ENCODE data around the gene TBC1D9B.

The TBC1D9B gene

DNA sequence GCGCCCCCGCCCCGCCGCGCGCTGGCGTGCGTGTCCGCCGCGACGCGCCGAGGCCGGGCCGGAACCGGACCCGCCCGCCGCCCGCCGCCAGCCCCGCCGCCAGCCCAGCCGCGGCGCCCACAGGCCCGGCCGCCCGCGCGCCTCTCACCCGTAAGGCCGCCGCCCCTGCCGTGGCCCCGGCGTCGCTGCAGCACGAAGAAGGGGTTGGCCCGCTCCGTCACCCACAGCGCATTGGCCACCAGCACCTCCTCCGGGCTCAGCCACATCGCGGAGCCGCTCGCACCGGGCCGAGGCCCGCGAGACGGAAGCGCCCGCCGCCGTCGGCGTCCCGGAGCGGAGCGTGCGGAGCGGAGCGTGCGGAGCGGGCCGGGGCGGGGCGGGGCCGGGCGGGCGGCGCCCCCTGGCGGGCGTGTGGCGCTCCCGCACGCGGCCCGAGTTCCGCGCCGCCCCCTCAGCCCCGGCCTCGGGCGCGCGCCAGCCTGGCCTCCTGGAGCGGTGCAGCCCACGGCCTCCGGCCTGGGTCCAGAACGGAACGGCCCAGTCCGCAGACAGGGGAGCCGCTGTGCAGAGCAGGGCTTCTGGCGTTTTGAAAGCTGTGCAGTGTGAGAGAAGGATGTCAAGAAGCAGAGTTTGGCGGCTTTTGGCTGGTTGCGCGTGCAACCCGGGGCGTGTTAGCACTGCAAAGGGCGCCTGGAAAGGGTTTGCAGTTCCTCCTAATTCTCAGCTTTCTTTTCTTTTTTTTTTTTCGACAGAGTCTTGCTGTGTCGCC, at the start of gene TBC1D9B:
TBC1D9B (minus strand) TSS at position 342 of the 769 bp plus-strand sequence; CDS start at position 266, 76 bp downstream.
- peak; percentile 19 for DNase-seq

DNA sequence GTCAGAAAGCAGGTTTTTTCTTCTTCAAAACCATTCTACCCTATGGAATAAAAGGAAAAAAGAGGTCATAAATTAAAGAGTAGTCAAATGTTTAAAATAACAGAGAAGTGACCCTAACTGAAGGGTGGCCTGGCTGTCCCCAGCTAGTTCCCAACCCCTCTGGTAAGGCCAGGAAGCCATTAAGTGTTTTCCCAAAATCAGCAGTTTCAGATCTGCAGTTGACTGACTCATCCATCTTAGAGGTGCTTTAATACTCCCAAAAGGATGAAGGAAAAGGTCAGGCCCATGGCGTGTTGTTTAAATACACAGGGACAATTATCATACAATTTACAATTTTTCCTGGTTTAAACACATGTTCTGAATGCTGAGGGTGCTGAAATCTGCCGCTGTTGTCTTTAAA, 47.9 kb upstream of the TBC1D9B start:
- DNase-seq: no peak

DNA sequence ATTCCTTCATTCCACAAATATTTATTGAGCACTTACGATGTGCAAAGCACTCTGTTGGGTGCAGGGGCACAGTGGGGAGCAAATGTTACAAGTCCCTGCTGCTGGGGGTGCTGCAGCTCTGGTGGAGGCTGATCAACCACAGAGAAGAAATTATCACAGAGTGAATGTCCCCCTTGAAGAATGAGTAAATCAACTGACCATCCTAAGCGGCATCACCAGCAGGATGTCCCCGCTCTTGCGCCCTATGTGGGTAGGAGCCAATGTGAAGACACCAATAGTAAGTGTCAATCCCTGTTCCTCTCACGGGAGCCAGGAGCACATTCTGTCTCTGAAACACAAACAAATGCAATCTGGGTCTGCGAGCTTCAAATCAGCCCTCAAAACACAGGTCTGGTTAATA, 47.4 kb upstream of the TBC1D9B start:
- DNase-seq: no peak

DNA sequence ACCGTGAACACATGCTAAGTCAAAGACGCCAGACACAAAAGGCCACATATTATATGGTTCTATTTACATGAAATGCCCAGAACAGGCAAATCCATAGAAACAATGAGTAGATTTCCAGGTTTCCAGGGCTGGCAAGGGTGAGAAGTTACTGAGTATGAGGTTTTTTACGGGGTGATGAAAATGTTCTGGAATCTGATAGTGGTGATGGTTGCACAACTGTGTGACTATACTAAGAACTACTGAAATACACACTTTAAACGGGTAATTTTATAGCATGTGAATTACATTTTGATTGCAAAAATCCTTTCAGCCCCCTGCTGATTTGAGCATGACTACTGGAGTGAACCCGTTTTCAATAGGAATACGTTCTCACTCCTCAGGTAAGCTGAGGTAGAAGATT, 46.7 kb upstream of the TBC1D9B start:
- DNase-seq: no peak

DNA sequence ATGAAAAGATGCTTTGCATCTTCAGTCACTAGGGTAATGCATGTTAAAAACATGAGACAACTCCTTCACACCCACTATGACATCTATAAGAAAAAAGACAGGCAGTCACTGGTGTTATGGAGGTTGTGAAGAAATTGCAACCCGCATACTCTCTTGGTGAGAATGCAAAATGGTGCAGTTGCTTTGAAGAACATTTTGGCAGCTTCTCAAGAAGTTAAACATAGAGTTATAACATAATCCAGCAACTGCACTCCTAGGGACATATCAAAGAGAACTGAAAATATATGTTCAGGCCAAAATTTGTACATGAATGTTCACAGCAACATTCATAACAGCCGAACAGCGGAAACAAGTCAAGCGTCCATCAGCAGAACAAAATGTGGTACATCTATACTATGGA, 46.3 kb upstream of the TBC1D9B start:
- no peak for DNase-seq

DNA sequence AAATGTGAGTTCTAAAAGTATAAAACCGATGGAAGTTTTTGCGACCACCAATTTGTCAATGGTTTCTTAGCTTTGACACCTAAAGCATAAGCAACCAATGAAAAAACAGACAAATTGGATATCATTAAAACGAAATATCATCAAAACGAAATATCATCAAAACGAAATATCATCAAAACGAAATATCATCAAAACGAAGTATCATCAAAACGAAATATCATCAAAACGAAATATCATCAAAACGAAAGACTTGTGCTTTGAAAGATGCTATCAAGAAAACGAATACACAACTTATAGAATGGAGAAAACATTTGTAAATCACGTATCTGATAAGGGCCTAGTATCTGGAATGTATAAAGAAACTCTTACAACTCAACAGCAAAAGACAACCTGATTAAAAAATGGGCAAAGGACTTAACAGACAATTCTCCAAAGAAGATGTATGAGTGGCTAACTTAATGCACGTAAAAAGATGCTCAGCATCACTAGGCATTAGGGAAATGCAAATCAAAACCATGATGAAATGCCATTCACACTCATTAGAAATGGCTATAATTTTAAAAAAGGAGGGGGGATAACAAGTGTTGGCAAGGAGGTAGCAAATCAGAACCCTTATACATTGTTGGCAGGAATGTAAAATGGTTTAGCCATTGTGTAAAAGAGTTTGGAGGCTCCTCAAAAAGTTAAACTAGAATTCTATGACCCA, 29.4 kb upstream of the TBC1D9B start:
- DNase-seq: no peak

DNA sequence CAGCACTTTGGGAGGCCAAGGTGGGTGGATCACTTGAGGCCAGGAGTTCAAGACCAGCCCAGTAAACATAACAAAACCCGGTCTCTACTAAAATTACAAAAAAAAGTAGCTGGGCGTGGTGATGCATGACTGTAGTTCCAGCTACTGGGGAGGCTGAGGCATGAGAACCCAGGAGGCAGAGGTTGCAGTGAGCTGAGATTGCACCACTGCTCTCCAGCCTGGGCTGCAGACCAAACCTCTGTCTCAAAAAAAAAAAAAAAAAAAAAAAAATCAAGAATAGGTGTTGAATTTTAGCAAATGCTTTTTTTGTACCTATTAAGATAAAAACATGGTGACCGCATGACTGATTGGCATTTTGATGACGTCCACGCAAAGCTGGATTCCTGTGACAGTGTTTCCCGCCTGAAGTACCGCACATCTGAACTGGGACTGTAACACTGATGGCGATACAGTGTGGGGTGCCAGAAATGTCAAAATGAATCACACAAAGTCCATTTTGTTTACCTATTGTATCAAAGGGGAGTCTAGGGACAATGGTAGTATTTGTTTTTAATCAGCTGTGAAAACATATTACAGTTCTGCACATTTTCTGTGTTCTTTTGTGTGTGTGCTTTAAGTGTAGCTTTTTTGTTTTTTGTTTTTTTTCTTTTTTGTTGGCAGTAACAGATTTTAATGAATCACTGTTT, 23.2 kb upstream of the TBC1D9B start:
- no peak for DNase-seq

DNA sequence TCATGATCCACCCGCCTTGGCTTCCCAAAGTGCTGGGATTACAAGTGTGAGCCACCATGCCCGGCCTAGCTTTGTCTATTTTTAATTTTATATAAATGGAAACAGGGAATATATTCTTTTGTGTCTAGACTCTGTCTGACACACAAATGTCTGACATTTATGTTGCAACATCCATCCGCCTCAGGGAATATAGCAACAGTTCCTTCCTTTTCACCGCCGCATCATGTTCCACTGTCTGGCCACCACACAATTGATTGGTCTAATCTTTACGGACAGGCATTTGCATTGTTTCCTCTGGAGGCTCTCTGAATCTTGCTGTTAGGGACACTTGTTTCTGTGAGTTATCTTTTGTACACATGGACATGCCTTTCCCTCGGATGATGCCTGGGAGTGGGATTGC, 20.1 kb upstream of the TBC1D9B start:
- no peak for DNase-seq

DNA sequence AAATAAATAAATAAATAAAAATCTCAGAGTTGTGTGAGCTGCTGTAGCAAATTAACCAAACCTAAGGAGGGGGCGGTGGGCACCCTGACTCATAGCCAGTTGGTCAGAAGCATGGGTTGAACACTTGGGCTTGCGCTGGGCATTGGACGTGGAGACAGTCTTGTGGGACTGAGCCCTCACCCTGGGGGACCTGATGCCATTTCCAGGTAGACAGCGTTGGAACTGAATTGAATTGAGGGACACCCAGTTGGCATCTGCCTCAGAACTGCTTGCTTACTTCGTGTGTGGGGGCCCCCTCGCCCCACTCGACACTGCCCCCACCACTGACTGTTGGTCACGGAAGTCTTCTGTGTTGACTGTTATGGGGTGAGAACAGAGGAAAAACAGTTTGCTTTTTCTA, 19.0 kb upstream of the TBC1D9B start:
- DNase-seq: no peak

DNA sequence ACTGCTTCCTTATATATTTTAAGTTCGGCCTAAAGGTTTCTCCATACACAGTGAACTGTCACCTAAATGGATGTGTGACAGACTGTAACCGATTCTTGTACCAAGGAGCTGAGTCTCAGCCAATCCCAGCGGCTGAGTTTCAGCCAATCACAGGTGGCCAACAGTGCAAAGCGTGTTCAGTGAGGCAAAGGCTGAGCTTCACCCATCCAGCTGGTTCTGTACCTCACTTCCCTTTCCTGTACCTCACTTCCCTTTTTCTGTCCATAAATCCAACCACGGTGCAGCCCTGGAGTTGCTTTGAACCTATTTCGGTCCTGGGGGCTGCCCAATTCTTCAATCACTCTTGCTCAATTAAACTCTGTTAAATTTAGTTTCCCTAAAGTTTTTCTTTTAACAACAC, 15.7 kb upstream of the TBC1D9B start:
- no peak for DNase-seq

DNA sequence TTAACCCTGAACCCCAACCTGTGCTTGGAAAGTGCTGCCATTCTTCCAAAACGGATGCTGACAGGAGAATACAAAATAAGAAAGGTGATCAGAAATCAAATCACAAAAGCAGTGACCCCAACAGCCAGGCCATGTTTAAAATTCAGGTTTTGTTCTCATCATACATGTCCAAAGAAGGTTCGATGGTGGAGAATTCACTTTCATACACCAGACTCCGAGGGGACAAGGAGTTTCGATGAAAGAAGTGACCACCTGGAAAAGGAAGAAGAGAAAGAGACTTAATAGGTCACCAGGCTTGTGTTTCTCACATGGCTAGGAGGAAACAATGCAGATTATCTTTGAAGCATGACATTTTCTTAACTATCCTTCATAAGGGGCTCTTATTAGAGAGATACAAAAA, 12.5 kb upstream of the TBC1D9B start:
- DNase-seq: no peak

DNA sequence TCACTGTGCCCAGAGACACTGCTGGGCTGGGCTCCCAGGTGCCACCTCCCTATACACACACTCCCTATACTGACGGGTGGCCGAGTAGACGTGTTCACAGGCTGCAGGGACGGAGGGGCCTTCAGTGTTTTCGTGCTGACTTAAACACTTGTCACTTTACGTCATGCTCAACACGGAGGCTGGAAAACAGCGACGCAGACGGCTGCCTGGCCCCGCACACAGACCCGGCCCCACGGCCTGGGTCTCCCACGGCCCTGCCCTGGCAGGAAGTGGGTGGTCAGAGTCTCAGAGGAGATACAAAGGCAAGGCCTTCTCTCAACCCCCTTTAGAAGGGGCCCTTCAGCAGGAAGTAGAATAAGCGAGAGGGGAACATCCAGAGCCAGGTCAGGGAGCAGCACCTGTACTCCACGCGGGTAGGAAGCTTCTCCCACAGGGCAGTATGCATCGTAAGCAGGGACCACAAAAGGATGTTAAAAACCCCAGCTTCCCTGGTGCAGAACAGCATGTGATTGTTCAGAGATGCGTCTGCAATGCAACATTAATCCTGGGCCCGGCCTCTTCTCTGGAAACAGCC, 11.9 kb upstream of the TBC1D9B start:
- DNase-seq: no peak

DNA sequence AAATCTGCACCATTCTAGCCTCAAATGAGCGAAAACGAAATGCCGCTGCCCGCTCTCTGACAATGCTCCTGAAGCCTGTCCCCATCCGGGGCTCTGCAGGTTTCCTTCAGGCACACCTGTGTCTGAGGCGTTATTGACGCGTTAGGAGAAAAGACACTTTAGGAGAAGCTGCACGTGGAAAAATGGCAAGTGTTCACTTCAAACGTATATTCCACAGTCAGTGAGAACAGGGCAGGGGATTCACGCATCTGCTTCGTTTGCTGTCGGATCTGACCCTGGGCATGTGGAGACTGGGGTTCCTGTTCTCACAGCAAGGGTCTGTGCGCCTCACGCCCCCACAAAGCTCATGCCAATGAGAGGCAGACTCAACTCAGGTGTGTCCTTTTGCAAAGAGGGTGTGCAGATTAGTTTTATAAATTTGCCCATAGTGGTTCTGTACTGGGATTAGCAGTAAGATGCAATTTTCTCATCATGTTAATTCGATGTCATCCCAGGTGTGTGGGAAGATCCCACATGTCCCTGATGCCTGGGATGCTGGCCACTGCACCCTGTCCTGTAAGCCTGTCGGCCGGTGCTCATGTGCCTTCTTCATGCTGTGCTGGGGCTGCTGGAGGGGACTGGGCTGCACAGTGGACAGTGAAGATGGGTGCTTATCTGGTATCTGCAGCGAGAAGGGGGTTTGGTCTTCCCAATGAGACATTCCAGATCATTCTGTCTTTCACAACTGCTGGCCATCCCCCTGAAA, 11.2 kb upstream of the TBC1D9B start:
- no peak for DNase-seq

DNA sequence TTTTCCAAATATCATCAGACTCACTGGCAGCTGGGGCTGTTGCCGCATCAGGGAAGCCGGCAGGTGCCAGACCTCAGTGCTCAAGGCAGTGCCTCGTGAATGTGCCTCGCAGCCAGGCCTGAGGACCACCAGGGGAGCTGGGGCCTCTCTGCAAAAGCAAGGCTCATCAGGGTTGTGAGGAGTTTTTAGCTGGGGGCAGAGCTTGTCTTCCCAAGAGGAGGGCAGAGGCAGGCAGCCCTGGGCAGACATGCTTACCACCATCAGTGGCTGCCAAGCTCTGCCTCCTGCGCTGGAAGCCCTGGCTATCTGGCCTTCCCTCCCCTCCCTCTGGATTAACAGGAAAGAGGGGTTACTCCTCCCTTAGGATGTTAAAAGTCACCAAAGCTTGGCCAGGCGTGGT, 8.8 kb upstream of the TBC1D9B start:
- DNase-seq: no peak

DNA sequence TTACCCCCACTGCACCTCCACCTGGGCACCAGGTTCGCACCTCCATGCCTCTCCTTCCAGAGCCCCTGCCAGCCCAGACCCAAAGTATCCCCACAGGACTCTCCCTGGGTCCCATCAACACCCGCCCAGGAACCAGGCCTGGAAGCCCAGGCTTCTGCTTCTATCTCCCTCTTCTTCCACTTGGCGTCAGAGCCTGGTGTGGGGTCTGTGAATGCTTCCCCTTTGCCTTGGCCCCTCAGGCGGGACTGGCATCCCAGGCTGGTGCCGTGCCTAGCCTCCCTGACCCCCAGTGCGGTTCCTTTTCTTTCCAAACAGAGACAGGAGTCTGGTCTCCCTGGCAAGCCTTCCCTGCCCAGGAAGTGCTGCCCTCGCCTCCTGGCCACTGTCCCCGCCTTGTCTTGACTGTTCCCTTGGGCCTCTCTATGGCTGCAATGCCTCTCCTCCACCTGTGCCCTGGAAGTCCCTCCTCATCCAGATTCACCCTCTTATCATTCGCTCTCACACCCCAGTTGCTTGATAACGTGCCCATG, 7.8 kb upstream of the TBC1D9B start:
- no peak for DNase-seq

DNA sequence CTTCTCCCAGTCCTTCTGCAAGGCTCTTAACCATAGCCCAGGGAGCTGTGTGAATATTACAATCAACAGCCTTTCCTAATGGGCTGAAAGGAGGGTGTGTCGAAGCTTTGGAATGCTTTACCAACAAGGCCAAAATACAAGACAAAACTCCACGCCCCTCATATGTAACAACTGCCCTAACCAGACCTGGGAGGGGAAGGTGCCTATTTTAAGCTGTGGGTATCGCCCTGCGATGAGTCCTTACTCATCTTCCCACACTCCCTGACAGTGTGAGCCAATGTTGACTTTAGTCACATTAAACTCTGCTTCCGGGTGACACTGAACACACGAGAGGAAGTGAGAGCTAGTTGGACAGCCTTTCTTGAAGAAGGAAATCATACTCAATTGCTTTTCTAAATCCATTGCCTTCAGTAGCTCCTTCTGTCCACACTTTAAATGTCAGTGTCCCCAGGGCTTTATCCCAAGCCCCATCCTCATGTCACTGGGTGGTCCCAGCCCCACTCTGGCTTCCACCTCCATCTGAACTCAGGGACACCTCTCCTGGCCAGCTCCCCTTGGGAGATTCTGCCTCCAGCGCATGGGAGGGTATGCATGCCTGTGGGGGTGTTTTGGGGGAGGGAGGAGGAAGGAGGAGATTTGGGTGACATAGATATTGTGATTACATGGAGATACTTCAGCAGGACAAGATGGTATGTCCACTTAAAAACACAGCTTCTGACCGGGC, 6.5 kb upstream of the TBC1D9B start:
- no peak for DNase-seq

DNA sequence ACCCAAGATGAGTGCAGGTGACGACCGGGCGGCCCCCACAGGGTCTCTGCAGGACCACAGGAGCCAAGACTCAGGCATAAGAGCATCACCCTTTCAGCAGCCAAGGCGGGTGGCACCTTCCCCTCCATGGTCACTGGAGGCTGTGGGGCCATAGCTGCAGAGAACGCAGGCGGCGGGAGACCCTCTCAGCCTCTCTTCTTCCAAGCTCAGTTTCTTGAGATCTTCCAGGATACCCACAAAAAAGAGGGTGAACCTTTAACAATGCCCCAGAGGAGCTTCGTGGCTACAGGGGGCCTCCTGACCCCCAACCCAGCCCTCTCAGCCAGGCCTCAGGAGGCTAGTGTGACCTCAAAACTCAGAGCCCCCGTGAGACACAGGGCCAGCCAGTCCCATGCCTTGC, 5.8 kb upstream of the TBC1D9B start:
- DNase-seq: no peak

DNA sequence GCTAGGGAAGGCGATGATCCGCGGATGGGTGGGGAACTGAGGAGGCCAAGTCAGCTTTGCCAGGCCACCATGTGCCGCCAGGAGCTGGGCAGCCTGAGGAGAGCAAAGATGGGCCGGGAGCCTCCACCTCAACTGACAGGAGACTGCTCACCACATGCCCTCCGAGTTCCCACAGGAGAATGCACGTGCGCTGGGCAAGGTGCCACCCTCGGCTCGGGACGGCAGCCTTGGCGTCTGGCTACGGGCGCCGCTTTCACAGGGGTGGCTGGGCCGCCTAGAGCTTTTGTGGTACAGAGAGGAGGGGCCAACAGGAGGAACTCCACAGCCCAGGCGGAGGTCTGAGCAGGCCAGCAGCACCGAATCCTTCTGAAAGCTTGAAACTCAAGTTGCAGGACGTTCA, 5.3 kb upstream of the TBC1D9B start:
- DNase-seq: no peak

DNA sequence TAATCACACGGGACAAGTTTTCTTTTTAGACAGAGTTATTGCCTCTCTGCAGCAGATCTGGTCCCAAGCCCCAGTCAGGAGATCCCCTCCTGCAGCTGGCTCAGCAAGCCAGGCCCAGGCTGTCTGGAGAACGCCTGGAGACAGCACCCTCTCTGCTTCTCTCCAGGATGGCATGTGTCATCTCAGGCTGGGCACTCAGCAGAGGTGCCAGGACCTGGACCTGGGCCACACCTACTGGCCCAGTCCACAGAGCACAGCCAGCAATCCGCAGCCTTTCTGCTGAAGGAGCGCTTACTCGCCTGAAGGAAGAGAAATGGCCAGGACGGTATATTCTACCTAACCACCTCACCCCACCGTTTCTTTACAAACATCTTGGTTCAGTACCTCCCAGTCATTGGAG, 4.7 kb upstream of the TBC1D9B start:
- no peak for DNase-seq

DNA sequence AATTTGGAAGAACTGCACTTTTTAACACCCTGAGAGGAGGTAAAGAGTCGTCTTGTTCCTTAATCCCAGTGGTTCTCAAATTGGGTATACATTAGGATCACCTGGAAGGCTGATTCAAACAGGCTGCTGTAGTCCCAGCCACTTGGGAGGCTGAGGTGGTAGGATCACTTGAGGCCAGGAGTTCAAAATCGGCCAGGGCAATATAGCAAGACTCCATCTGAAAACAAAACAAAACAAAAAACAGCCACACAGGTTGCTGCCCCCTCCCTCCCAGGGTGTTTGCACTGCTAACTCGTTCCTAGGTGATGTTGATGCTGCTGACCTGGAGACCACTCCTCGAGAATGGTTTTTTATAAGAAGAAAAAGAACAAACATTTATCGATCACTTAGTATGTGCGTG, 1.5 kb upstream of the TBC1D9B start:
- DNase-seq: no peak

DNA sequence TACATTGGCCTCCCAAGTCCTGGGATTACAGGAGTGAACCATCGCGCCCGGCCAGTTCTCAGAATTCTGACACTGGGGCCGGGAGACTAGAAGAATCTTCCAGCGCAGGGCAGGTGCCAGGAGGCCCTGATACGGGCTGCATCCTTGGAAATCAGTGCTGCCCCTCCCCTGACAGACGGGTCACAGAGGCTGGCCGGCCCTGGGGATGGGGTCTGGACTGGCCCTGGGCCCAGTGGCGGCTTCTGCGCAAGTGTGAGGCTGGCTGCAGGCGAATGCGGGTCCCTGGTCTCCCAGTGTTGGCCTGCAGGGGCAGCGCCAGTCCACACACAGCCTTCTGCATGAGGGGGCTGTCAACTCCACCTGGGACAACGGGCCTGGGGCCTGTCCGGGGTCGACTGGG, 831 bp upstream of the TBC1D9B start:
- no peak for DNase-seq
